ENCODE data around the gene UPK3BL1.
"Not testable (repeated sequence)": the region's sequence is repeated elsewhere in the genome, so short reads cannot be mapped to it uniquely, and the experiment has no call there.

Gene UPK3BL1

GRCh38 chr7:102627271-102627904 is 15.2 kb downstream of the UPK3BL1 start:
- not testable (repeated sequence) for DNase-seq

- not testable (repeated sequence) for DNase-seq
Observed at GRCh38 chr7:102618122-102618521, 24.5 kb downstream of the UPK3BL1 start.

GRCh38 chr7:102616507-102617125 is 26.0 kb downstream of the UPK3BL1 start, which contains the start of gene RASA4:
Gene RASA4, minus strand, starts transcription at chr7:102616756. Its CDS starts 67 bp downstream, at chr7:102616689.
- DNase-seq = not testable (repeated sequence)

- DNase-seq = not testable (repeated sequence)
Observed at GRCh38 chr7:102615930-102616329, 26.7 kb downstream of the UPK3BL1 start.

- DNase-seq = not testable (repeated sequence)
Observed at GRCh38 chr7:102614873-102615272, 27.7 kb downstream of the UPK3BL1 start.

GRCh38 chr7:102614346-102614697 is 28.3 kb downstream of the UPK3BL1 start:
- DNase-seq = not testable (repeated sequence)

GRCh38 chr7:102613575-102614345 is 28.8 kb downstream of the UPK3BL1 start:
- DNase-seq = not testable (repeated sequence)

- DNase-seq = not testable (repeated sequence)
Observed at GRCh38 chr7:102611675-102612325, 30.8 kb downstream of the UPK3BL1 start.

GRCh38 chr7:102611013-102611674 is 31.4 kb downstream of the UPK3BL1 start:
- DNase-seq = not testable (repeated sequence)

GRCh38 chr7:102610441-102610840 is 32.1 kb downstream of the UPK3BL1 start:
- not testable (repeated sequence) for DNase-seq

- DNase-seq = not testable (repeated sequence)
Observed at GRCh38 chr7:102609734-102610133, 32.9 kb downstream of the UPK3BL1 start.

- not testable (repeated sequence) for DNase-seq
Observed at GRCh38 chr7:102606848-102607247, 35.7 kb downstream of the UPK3BL1 start.

- DNase-seq = not testable (repeated sequence)
Observed at GRCh38 chr7:102604431-102605145, 38.0 kb downstream of the UPK3BL1 start.

GRCh38 chr7:102602317-102602716 is 40.3 kb downstream of the UPK3BL1 start:
- DNase-seq = not testable (repeated sequence)

GRCh38 chr7:102599699-102600098 is 42.9 kb downstream of the UPK3BL1 start:
- not testable (repeated sequence) for DNase-seq

GRCh38 chr7:102596036-102596435 is 46.6 kb downstream of the UPK3BL1 start:
- not testable (repeated sequence) for DNase-seq

GRCh38 chr7:102593637-102594334 is 48.8 kb downstream of the UPK3BL1 start:
- DNase-seq = not testable (repeated sequence)

GRCh38 chr7:102592477-102593019 is 50.0 kb downstream of the UPK3BL1 start:
- DNase-seq = not testable (repeated sequence)

GRCh38 chr7:102589857-102590256 is 52.7 kb downstream of the UPK3BL1 start:
- DNase-seq = not testable (repeated sequence)

Measured in NCI-H2171 (cell line).